NCI-H1436 (cell line): ENCODE measurements around the gene MAB21L3.

ENCODE experiments used
- DNase-seq: peaks from one replicate; lab custom pipeline; 2025; lab: John Stamatoyannopoulos, UW

Gene MAB21L3

GRCh38 chr1:116165572-116165971 lies 54.4 kb downstream of the MAB21L3 start:
- DNase-seq: no peak

DNA sequence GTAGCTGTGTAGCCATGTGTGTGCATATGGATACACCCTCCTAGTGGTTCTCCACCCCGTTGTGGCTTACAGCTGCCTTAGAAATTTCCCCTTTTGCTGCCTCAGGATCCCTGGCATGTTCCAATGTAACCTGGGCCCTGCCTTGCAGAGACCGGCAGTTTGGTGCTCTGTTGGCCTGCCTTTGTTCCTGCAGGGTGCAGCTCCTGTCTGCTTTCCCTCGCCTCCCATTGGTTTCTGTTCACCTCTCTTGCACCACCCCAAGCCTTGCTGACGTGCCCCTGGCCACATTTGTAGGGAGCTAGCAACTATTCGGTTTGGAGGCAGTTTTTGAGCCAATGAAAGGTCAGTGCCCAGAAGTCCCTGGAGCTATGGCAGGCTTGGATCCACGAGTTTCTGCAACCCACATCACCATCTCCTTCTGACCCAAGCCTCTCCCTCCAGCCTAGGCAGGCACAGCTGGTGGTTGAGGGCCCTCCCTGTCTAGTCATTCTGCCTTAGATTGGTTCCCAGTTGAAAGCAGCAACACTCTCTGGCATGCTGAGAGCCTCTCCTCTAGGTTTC lies 54.9 kb downstream of the MAB21L3 start:
- no peak for DNase-seq

DNA sequence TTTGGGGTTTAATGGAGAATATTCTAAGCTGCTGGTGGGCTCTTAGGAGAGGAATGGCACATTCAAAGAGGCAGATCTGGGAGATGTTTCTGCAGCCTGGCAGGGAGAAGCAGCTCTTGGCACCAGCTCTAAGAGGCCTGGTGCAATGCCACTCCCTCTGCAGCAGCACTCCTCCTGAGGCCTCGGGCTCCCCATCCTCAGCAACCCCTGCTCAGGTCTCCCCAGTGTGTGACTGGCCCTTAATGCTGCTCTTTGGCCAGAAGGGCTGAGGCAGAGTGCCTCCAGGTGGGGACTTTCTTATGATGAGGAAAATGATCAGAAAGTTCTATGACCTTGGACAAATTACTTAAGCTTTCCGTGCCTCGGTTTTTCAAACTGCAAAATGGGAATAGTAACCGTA lies 55.5 kb downstream of the MAB21L3 start:
- no peak for DNase-seq

DNA sequence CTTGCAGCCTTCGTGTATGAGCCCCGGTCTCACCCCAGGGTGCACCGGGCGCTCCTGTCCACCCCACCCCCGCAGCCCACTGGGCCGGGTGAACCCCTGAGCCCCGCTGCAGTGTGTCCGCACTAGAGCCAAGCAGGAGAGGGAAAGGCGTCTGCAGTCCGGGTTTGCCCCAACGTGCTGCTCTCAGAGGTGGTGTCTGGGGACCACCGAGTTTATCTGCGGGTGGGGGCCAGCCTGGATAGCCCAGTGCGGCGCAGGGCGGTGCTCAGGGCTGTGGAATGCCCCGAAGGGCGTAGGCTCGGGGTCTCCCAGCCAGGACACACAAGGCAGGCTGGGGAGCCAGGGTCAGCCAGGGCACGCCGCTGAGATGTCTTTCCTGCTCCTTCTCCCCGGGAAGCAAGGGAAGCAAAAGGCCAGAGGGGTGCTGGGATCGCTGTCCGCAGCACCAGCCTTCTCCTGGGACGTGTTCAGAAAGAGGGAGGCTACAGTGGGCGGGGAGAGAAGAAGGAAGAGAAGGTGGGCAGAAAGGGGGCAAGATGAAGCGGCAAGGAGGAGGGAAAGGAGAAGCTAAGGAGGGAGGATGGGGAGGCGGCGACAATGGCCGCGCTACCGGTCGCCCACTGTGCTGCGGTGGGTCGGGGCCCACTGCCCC lies 56.6 kb downstream of the MAB21L3 start:
- no peak for DNase-seq

GRCh38 chr1:116168277-116169032 lies 57.3 kb downstream of the MAB21L3 start:
- peak; percentile 66 for DNase-seq

DNA sequence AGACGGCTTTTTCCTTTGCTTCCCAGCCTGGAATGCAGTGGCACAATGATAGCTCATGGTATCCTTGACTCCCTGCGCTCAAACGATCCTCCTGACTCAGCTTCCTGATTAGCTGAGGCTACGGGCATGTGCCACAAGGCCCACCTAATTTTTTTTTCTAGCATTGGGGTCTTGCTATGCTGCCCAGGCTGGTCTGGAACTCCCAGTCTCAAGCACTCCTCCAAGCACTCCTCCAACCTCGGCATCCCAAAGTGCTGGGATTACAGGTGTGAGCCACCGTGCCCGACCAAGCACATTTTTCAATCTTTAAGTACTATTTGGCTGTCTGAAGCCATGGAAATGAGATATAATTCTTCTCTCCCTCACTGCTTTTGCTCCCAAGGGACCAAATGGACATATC lies 58.7 kb downstream of the MAB21L3 start:
- no peak for DNase-seq

- no peak for DNase-seq
Measured at GRCh38 chr1:116170721-116171589, 59.8 kb downstream of the MAB21L3 start.

- DNase-seq: no peak
Measured at GRCh38 chr1:116172666-116173065, 61.5 kb downstream of the MAB21L3 start.

DNA sequence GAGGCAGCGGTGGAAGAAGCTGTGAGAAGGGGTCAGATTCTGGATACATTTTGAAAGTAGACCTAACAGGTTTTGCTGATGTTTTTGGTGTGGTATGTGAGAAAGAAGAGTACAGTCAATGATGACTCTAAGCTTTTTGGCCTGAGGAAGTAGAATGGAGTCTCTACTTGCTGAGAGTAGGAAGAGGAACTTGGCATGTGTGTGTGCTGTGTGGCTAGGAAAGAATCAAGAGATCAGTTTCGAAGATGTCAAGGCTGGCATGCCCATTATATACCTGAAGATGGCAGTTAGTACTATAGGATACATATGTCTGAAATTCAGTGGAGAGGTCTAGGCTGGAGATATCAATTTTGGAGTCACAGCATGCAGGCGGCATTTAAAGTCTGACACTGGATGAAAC lies 64.4 kb downstream of the MAB21L3 start:
- no peak for DNase-seq

GRCh38 chr1:116176306-116176789 lies 65.1 kb downstream of the MAB21L3 start:
- DNase-seq: no peak

DNA sequence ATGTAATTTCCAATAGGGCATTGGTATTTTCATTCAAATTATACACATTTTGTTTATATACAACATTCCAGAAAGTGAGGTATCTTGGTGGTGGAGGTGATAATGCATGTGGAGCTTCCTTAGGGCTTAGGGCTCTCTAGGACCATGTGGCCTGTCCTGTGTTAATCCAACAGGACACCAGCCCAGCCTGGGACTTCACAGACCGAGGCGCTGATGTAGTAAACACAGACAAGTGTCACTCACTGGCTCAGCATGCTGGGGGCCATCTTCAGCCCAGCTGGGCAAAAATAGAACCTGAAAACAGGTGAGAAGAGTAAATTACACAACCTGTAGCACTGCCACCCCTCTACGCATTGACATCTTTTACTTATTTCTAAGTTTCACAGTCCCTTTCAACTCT lies 66.7 kb downstream of the MAB21L3 start:
- DNase-seq: no peak

- no peak for DNase-seq
Measured at GRCh38 chr1:116178837-116179236, 67.6 kb downstream of the MAB21L3 start.

GRCh38 chr1:116179419-116179818 lies 68.2 kb downstream of the MAB21L3 start:
- no peak for DNase-seq

DNA sequence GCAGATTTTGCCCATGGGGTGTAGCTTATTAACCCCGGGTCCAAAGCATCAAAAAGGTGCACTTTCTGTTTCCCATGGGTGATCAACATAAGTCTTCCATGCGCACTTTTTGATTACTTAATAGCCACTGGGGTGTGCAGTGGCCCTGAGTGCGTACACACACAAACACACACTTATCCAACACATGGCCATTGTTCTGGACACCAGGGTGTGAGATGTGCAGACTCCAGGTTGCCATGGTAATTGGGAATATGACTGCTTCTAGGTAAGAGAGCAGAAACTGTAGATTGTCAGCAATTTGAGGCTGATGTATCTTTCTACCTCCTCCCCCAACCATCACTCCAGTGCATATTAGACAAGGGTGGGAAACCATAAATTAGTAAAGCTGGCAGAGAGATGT lies 68.8 kb downstream of the MAB21L3 start:
- DNase-seq: no peak

- DNase-seq: no peak
Measured at GRCh38 chr1:116182019-116182714, 71.0 kb downstream of the MAB21L3 start.
